Measurements from ENCODE around the gene CHERP.

Gene CHERP

GRCh38 chr19:16537111-16537510, 5.1 kb downstream of the CHERP start:
- no peak for DNase-seq

GRCh38 chr19:16536130-16536529, 6.1 kb downstream of the CHERP start:
- DNase-seq: no peak

- no peak for DNase-seq
Observed at GRCh38 chr19:16535381-16535780, 6.9 kb downstream of the CHERP start.

- DNase-seq: no peak
Observed at GRCh38 chr19:16532440-16533234, 9.6 kb downstream of the CHERP start.

GRCh38 chr19:16531380-16531669, 10.9 kb downstream of the CHERP start:
- DNase-seq: no peak

- no peak for DNase-seq
Observed at GRCh38 chr19:16530540-16531379, 11.5 kb downstream of the CHERP start.

GRCh38 chr19:16529466-16530144, 12.6 kb downstream of the CHERP start:
- no peak for DNase-seq

GRCh38 chr19:16527971-16528521, 14.2 kb downstream of the CHERP start:
- DNase-seq: no peak

- no peak for DNase-seq
Observed at GRCh38 chr19:16527334-16527935, 14.8 kb downstream of the CHERP start.

GRCh38 chr19:16525751-16526481, 16.3 kb downstream of the CHERP start:
- DNase-seq: no peak

- DNase-seq: no peak
Observed at GRCh38 chr19:16524991-16525734, 17.1 kb downstream of the CHERP start.

- no peak for DNase-seq
Observed at GRCh38 chr19:16522559-16523377, 19.5 kb downstream of the CHERP start.

GRCh38 chr19:16521715-16522289, 20.4 kb downstream of the CHERP start:
- no peak for DNase-seq

GRCh38 chr19:16520986-16521624, 21.1 kb downstream of the CHERP start:
- no peak for DNase-seq

GRCh38 chr19:16520074-16520973, 21.9 kb downstream of the CHERP start:
- no peak for DNase-seq

GRCh38 chr19:16519230-16519687, 23.0 kb downstream of the CHERP start:
- no peak for DNase-seq

GRCh38 chr19:16518483-16519229, 23.6 kb downstream of the CHERP start:
- no peak for DNase-seq

GRCh38 chr19:16518061-16518460, 24.2 kb downstream of the CHERP start:
- DNase-seq: no peak

Data from NCI-H510A (cell line).